Fibroblast of peridontal ligament (primary cell): Measurements from ENCODE around the gene VPS37C.
A peak's percentile ranks its signal among the peaks of the same experiment; 100 is the strongest.
"Not testable (repeated sequence)": the region's sequence is repeated elsewhere in the genome, so short reads cannot be mapped to it uniquely, and the experiment has no call there.

ENCODE experiments used
- DNase-seq: peaks from one replicate; pipeline ENCODE4 v3.0.0-alpha.2; 2010; ENCODE audit errors: extremely low read depth

Gene VPS37C

DNA sequence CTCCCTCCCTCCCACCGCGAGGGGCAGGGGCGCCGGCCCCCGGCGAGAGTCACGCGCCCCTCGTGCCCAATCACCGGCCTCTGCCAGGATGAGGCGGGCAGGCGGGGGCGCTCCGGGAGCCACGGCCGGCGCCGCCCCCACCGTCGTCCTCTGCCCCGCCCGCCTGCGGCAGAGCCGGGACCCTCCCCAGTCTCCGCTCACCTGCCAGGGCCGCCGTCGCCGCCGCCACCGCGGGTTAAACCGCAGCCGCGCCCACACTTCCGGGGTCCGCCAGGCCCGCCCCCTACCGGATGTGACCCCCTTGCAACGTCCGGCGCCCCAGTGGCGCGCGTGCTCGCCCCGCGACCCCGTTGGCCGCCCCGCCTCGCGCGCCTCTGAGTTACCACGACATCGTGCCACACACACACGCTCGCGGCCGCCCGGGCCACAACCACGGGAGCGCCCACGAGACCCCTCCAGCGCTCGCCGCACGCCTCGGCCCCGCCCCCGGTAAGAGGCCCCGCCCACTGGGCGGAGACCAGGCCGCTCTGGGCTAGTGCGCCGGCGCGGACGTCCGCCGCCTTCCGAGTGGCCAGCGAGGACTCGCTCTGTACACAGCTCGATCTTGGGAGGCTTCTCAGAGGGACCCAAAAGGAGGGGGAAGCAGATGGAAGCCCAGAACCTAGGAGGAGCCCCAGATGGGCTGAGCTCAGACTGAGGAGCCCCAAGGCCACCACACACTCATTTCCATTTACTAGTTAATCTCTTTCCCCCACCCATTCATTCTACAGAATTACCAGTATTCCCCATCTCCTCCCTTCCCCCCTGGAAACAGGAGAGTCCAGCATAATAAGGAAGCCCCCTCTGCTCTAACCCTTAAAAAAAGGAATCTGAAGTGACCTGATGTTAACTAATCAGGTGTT lies at the start of gene VPS37C:
TSS of gene VPS37C (minus strand) at position 237 of the 902 bp plus-strand sequence. CDS start 22,597 bp downstream, outside the sequence.
- peak; percentile 79 for DNase-seq

GRCh38 chr11:61210629-61211028 lies 49.4 kb upstream of the VPS37C start:
- DNase-seq: not testable (repeated sequence)

DNA sequence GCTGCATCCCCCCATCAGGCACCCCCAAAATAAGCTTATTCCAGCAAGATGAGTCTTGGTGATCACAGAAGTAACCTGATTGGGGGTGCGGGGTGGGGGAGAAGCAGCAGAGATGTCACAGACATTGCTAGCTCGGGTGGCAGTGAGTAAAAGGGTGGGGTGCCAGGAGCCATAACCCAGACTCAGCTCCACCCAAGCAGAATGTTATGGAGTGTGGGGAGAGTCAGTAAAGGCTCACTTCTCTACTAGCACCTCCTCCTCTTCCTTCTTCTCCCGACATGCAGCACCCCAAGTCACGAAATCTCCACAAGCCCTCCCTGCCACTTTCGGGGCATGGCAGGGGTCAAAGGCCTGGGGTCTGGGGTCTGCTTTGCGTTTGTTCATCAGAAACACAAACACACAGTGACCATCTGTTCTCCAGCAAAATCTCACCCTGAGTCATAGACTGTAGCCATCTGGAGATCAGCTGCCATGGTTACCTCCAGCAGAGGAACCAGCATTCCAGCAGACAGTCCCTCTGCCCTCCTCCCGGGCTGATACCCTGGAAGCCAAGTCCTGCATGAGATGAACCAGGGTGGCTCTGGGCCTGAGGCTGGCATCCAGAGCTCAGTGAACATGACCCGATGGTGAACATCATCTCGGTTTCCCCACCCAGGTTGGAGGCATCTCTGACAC lies 46.5 kb upstream of the VPS37C start:
- DNase-seq: not testable (repeated sequence)

DNA sequence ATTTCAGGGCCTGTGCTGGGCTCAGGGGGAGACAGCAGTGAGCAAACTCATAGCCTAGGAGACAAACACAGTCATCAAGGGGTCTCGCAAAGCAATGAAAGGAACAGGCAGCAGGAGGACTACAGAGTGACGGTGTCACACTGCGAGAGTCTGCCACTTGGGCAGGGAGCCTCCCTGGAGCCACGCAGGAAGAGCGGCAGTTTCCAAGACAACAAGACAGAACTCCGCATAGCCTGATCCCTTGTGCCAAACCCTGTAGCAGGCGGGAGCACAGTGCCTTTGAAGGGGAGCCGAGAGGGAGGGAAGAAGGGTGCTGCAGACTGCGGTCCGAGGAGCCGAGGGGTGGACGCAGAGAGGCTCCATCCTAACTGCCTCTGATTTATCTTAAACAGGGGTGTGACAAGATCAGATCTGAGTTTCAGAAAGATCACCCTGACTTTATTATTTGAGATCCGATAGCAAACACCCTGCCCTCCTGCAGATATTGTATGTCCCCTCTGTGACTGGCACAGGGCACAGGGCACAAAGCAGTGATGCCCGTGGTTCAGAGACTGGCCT lies 43.4 kb upstream of the VPS37C start:
- not testable (repeated sequence) for DNase-seq

- not testable (repeated sequence) for DNase-seq
These were observed 42.6 kb upstream of the VPS37C start for GRCh38 chr11:61203873-61204272.

DNA sequence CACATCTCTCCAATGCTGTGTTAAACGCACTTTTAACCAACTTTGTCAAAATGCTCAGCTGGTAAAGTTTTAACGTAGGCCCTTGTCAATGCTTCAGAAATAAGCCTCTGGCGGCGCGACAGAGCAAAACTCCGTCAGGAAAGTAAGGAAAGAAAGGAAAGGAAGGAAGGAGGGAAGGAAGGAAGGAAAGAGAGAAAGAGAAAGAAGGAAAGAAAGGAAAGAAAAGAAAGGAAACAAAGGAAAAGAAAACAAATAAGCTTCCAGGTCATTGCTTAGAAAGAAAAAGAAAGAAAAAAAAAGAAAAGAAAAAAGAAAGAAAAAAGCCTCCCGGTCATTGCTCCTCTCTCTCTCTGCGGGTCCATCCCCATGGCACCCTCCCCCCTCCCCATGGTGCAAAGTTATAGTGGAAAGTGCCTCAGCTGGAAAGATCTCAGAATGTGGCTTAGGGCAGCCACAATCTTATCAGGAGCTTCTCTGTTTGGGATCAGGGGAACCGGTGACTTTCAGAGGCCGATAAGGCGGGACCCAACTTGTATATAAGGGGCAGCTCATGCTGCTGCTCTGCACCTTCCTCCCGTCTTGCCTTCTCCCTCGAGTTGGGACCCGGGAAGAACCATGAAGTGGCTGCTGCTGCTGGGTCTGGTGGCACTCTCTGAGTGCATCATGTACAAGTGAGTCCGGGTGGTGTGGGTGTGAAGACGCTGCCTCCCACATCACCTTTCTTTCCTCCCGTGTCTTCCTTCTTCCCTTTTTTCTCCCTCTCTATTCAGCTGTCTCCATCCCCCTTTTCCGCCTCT lies 41.9 kb upstream of the VPS37C start, which contains the start of gene PGA3:
TSS of gene PGA3 (plus strand) at position 566 of the 797 bp plus-strand sequence. CDS start at position 616, 50 bp downstream.
- DNase-seq: not testable (repeated sequence)

- DNase-seq: no peak
These were observed 40.2 kb upstream of the VPS37C start for GRCh38 chr11:61201476-61201875.

- DNase-seq: no peak
These were observed 37.8 kb upstream of the VPS37C start for GRCh38 chr11:61198948-61199523.

DNA sequence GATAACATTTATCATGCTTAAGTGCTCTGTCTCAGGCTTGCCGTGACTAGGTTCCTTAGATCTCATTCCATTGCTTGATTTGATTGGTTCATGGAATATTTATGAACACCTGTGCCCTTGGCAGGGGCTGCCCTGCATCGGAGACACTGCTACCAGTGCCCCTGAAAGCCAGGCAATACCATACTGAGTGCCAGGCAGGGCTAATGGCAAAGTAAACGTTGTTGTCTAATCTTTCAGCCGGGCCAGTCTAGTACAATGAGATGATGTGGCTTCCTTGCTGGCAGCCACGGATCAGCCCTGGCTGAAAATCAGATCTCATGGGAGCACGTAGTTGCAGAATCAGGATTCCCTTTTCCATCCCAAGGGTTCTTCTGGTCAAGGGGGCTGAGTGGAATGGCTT lies 37.1 kb upstream of the VPS37C start:
- DNase-seq: no peak

DNA sequence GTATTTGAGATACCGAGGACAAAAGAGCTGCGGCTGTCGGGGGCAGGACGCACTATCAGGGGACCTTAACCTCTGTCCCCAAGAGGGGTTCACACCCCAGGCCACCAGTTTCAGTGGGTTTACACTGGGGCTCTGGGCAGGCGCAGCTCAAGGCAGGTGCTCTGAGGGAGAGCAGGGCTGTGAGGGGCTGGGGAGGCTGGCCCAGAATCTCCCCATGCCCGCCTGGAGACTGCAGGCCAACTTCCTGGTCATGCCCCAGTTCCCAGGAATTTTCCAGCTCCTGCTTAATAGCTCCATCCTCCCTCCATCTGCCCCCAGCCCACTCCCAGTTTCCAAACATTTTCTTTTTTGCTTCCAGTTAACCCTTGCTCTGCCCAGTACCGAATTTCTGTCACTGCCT lies 34.5 kb upstream of the VPS37C start:
- no peak for DNase-seq

DNA sequence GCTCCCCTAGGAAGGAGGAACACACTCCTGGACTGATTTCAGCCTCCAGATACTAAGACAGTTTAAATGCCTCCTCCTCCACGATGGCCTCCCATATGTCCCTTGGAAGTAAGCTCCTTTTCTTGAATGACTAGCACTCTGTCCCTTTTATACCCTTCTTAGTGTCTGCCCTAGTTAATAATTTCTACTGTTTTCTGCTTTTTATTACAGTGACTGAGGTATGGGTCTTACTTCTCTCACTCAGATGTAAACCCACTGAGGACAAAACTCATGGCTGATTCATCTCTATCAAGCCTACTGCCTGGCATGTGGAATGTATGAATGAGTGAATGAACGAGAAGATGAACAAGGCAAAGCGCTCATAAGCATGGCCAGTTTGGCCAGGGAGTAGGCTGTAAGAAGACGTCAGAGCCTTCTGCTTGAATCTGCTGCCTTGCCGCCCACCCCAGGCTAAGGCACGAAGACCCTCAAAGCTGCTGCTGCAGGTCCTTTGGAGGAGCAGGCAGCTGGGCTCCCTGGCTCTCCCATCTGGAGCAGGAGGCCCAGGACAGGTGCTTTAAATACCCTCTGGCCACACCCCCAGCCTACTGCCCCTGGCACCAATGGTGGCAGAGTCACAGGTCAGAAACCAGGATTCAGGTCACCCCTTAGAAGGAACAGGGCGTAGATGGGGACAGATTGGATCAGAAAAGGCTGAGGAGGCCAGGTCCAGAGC lies 33.9 kb upstream of the VPS37C start:
- no peak for DNase-seq

DNA sequence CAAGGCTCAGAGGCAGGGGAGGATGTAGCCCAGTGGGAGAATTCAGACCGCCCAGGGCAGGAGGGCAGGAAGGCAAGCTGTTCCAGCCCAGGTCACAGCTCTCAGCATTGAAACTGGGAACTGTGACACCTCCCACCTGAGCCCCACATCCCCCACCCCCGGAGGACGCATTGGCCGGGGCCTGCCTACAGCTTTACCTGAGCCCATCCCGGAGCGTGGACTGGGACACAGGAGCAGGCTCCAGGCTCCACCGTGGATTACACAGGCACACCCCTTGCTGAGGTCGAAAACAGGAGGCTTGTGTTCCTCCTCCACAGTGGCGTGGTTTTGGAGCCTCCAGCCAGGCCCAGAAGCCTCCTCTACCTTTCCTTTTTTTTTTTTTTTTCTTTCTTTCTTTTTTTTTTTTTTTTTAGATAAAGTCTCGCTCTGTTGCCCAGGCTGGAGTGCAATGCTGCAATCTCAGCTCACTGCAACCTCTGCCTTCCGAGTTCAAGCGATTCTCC lies 33.0 kb upstream of the VPS37C start:
- no peak for DNase-seq

GRCh38 chr11:61193596-61193995 lies 32.4 kb upstream of the VPS37C start:
- DNase-seq: no peak

DNA sequence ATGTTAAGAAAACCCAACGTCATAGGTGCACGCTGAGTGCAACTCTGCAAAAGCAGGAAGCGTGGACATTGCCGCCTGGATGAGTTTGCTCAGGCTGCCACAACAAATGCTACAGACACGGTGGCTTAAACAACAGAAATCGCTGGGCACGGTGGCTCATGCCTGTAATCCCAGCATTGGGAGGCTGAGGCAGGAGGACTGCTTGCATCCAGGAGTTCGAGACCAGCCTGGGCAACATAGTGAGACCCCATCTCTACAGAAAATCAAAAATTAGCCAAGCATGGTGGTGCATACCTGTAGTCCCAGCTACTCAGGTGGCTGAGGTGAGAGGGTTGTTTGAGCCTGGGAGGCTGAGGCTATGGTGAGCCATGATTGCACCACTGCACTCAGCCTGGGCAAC lies 28.7 kb upstream of the VPS37C start:
- no peak for DNase-seq

DNA sequence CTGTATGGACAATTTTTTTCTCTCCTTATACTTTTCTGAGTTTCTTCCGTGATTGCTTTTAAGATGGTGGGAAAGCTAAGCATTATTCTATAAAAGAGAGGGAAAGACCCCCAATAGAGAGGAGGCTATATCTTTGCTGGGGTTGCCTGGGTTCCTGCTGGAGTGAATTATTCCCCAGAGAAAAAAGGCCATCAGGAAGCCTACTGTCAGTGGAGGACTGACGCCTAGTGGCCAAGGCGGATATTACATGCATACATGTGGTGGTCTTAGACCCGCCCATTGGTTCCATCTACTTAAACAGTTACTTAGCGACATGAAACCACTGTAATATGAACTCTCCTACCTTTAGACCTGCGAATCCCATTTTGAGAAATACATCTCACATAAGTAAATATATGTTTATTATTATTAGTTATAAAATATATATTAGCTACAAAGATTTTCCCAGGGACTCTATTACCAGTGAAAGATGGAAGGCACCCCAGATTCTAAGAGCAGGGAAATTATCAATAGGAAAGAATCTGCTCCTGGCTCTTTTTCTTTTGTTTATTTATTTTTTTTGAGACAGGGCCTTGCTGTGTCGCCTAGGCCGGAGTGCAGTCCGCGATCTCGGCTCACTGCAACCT lies 26.4 kb upstream of the VPS37C start:
- DNase-seq: peak; percentile 79

- DNase-seq: no peak
These were observed 25.3 kb upstream of the VPS37C start for GRCh38 chr11:61186504-61186903.

GRCh38 chr11:61183645-61184044 lies 22.4 kb upstream of the VPS37C start:
- no peak for DNase-seq

GRCh38 chr11:61181489-61181888 lies 20.3 kb upstream of the VPS37C start:
- no peak for DNase-seq

GRCh38 chr11:61180205-61180604 lies 19.0 kb upstream of the VPS37C start:
- DNase-seq: not testable (repeated sequence)

GRCh38 chr11:61176446-61176845 lies 15.2 kb upstream of the VPS37C start:
- no peak for DNase-seq
